Cardiac muscle cell (in vitro differentiated cells and primary cell): Measurements from ENCODE around the gene YOD1. TPM values are rescaled to one million over a fixed set of nuclear protein-coding genes. Genes with fewer than 3 reads are reported as not detected.

Experiments used
- DNase-seq, 2 donors: peaks; one replicate each; pipeline versions ENCODE4 v3.0.0 to v3.0.0-alpha.2; 2010 to 2017; ENCODE audit warnings: low read depth in 1 of 2, low spot score in 1 of 2
- H3K27ac ChIP-seq: fragments of 200-600 bp; sonication (generic); 2 replicates; pipeline ENCODE4 v1.5.1; 2016
- H3K27me3 ChIP-seq: fragments of 200-600 bp; sonication (generic); 2 replicates; pipeline ENCODE4 v1.6.0; 2016; ENCODE audit warnings: control low read depth
- H3K36me3 ChIP-seq: fragments of 200-600 bp; sonication (generic); 2 replicates; pipeline ENCODE4 v1.5.1; 2016; ENCODE audit warnings: control low read depth
- H3K4me1 ChIP-seq: fragments of 200-600 bp; sonication (generic); 2 replicates; pipeline ENCODE4 v1.8.1; 2017; ENCODE audit warnings: low read depth, mild to moderate bottlenecking, mixed run types
- H3K4me3 ChIP-seq: fragments of 200-600 bp; sonication (generic); 2 replicates; pipeline ENCODE4 v1.5.1; 2016; ENCODE audit warnings: mild to moderate bottlenecking
- H3K9me3 ChIP-seq: fragments of 200-600 bp; sonication (generic); 2 replicates; pipeline ENCODE4 v1.5.1; 2017; ENCODE audit warnings: low read depth, mild to moderate bottlenecking, control low read depth
- CTCF ChIP-seq: IDR thresholded peaks from 2 replicates; pipeline ENCODE4 v1.5.1; 2012; ENCODE audit warnings: low read depth, mild to moderate bottlenecking, low read length
- polyA plus RNA-seq: library from polyadenylated mRNA; unstranded; fragments of >200 nt; fragmentation: Nextera tagmentation; extraction: Ambion mirVana; gene quantifications from 2 replicates; pipeline ENCODE4 v1.2.1, GENCODE V29; 2016
- total RNA-seq: library from RNA; depleted of rRNA; stranded (reverse); fragments of >200 nt; gene quantifications from 2 replicates; pipeline ENCODE4 v1.2.3, GENCODE V29; 2016

The YOD1 gene
- total and polyA plus RNA-seq, 2 experiments from 2014 or later: 3.8 to 8.8 TPM

DNA sequence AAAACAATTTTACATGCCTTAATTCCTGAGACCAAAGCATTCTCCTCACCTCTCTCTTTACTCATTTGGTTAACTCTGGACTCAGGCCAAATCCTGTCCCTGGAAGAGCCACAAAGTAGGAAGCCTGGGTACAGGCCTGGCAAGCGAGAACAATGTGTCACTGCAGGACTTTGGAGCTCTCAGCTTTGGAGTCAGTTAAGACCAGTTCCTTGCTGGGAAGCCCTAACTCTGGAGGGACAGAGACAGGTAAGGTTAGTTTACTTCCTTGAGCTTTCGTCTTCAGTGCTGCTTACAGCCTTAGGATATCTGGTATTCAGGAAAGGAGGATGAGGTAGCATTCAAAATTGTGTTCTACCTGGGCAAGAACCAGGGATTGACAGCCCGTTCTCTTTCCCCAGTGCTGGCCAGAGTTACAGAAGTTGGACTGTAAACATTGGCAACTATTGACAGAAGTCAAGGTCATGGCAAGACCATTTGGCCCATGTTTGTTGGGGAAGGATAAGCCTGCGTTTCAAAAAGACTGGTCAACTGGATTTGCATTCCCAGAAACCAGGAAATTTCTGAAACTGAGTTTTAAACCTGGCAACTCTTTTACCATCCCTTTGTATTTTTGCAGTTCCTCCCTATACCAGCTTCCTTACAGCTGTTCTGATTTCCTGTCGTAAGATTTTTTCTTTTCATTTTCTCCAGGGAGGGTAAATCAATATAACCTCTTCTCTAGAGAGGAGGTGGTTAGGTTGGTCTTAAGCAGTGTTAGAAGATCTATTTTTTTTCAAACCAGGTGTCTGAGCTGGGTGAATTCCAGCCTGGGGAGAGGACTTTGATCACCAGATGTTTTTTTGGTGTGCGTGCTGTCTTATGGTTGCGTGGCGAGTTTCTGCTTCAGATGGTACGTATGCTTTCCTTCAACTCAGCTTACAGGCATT, 38.0 kb upstream of the YOD1 start, which contains the start of gene C4BPB:
Gene C4BPB (plus strand): TSS at position 160 of the 926 bp plus-strand sequence. CDS start 672 bp downstream, at position 832.
- TF ChIP-seq CTCF: no peak
- Histone ChIP-seq H3K4me1 (peaks cover 2% of the 10 kb centered on the region), H3K4me3 (no peak within 1 kb of the TSS), H3K27ac (no peak within 1 kb of the TSS), H3K27me3 (no peaks in the 10 kb centered on the region), H3K9me3 (no peaks in the 10 kb centered on the region), H3K36me3 (no peaks in the 10 kb centered on the region)
- peak in 1 of 2 donors; percentile 2 for DNase-seq

DNA sequence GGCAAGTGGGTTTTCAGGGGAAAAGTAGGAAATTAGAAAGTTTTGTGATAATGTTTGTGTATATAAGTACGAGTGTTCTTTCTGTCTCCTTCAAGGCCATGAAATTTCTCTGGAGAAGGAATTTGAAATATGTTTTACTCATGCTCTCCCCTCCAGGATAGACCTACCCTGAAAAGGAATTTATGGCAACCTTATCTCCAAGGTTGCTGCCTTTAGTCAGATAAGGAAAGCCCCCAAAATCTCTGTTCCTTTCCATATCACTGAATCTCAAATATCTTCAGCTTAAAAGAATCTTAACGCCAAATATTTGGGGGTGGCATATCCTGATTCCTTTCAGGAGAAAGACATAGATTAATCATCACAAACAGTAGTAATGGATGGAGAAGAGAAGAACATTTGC, 37.2 kb upstream of the YOD1 start:
- no peak for TF ChIP-seq CTCF
- Histone ChIP-seq H3K36me3 (no peaks in the 10 kb centered on the region), H3K4me1 (peaks cover 2% of the 10 kb centered on the region), H3K4me3 (no peak overlapping the region), H3K27me3 (no peaks in the 10 kb centered on the region), H3K9me3 (no peaks in the 10 kb centered on the region), H3K27ac (no peak overlapping the region)
- peak in 1 of 2 donors; percentile 5 for DNase-seq

- H3K4me3 ChIP-seq: no peak overlapping the region
- no peak overlapping the region for H3K27ac ChIP-seq
- no peaks in the 10 kb centered on the region for H3K9me3 ChIP-seq
- TF ChIP-seq CTCF: no peak
- H3K4me1 ChIP-seq: peaks cover 2% of the 10 kb centered on the region
- no peaks in the 10 kb centered on the region for H3K27me3 ChIP-seq
- DNase-seq: no peak
- no peaks in the 10 kb centered on the region for H3K36me3 ChIP-seq
These were observed 34.9 kb upstream of the YOD1 start for GRCh38 chr1:207085887-207086286.

DNA sequence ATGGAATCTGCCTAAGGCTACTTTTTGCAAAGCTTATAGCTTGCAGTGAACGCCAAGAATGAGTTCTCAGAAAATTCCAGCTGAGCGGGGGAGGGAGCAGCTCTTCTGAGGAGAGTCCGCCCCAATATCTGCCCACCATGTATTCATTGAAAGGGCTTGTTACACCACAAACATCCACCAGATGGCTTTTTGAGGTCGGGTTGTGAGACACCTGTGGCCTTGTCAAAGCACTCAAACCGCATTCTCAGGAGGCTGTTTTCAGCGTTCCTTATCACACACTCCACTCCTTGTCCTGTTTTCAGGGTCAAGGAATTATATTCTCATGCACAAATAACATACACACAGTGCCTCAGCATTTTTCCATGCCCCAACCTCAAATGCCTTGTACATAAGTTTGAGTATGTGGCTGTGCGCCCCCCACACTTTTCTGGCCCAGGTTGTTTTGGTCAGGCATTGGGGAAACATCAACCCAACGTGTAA, 33.7 kb upstream of the YOD1 start:
- peak; percentile 66 for TF ChIP-seq CTCF
- H3K27me3 ChIP-seq: no peaks in the 10 kb centered on the region
- H3K27ac ChIP-seq: no peak overlapping the region
- H3K4me3 ChIP-seq: no peak overlapping the region
- H3K36me3 ChIP-seq: no peaks in the 10 kb centered on the region
- H3K9me3 ChIP-seq: no peaks in the 10 kb centered on the region
- peak; percentile 79 to 83 for DNase-seq
- peaks cover 2% of the 10 kb centered on the region for H3K4me1 ChIP-seq

- no peak for DNase-seq
- H3K27me3 ChIP-seq: no peaks in the 10 kb centered on the region
- peaks cover 2% of the 10 kb centered on the region for H3K4me1 ChIP-seq
- no peak overlapping the region for H3K27ac ChIP-seq
- H3K36me3 ChIP-seq: no peaks in the 10 kb centered on the region
- TF ChIP-seq CTCF: no peak
- H3K9me3 ChIP-seq: no peaks in the 10 kb centered on the region
- H3K4me3 ChIP-seq: no peak overlapping the region
These were observed 33.2 kb upstream of the YOD1 start for GRCh38 chr1:207084232-207084631.
